GM23248 (cell line): ENCODE data around the gene BEST3. TPM values are rescaled to one million over a fixed set of nuclear protein-coding genes. Genes with fewer than 3 reads are reported as not detected.
A peak's percentile ranks its signal among the peaks of the same experiment; 100 is the strongest.

ENCODE experiments used
- DNase-seq: peaks from one replicate; pipeline ENCODE4 v3.0.0-alpha.2; 2015
- H2AFZ ChIP-seq: fragments of 200-600 bp; sonication (generic); 2 replicates; pipeline ENCODE4 v1.6.1; 2016; ENCODE audit warnings: antibody characterized with exemption
- H3F3A ChIP-seq: fragments of 200-600 bp; sonication (generic); 2 replicates; pipeline ENCODE4 v1.6.1; 2016; ENCODE audit warnings: mild to moderate bottlenecking, antibody characterized with exemption, mixed run types; ENCODE audit not compliant: insufficient read depth
- H3K27ac ChIP-seq: fragments of 200-600 bp; sonication (generic); 2 replicates; pipeline ENCODE4 v1.5.1; 2016; ENCODE audit warnings: mild to moderate bottlenecking
- H3K27me3 ChIP-seq: fragments of 200-600 bp; sonication (generic); replicated peaks from 2 replicates; pipeline ENCODE4 v1.6.1; 2016; ENCODE audit warnings: mild to moderate bottlenecking; ENCODE audit not compliant: insufficient read depth
- H3K36me3 ChIP-seq: fragments of 200-600 bp; sonication (generic); 2 replicates; pipeline ENCODE4 v1.6.1; 2016; ENCODE audit warnings: low read depth, mild to moderate bottlenecking
- H3K4me1 ChIP-seq: fragments of 200-600 bp; sonication (generic); 2 replicates; pipeline ENCODE4 v1.6.1; 2016; ENCODE audit warnings: mild to moderate bottlenecking; ENCODE audit not compliant: insufficient read depth
- H3K4me2 ChIP-seq: fragments of 200-600 bp; sonication (generic); one replicate; pipeline ENCODE4 v1.6.1; 2016; ENCODE audit warnings: mild to moderate bottlenecking; ENCODE audit not compliant: unreplicated experiment
- H3K4me3 ChIP-seq: fragments of 200-600 bp; sonication (generic); 2 replicates; pipeline ENCODE4 v1.5.1; 2016; ENCODE audit warnings: mild to moderate bottlenecking
- H3K79me2 ChIP-seq: fragments of 200-600 bp; sonication (generic); 2 replicates; pipeline ENCODE4 v1.6.1; 2016; ENCODE audit warnings: mild to moderate bottlenecking; ENCODE audit not compliant: insufficient read depth
- H3K9ac ChIP-seq: fragments of 200-600 bp; sonication (generic); 2 replicates; pipeline ENCODE4 v1.6.1; 2016; ENCODE audit warnings: mild to moderate bottlenecking
- H3K9me2 ChIP-seq: fragments of 200-600 bp; sonication (generic); 2 replicates; pipeline ENCODE4 v1.6.1; 2016; ENCODE audit warnings: mixed run types, mild to moderate bottlenecking, moderate library complexity; ENCODE audit not compliant: insufficient read depth
- H3K9me3 ChIP-seq: fragments of 200-600 bp; sonication (generic); one replicate; pipeline ENCODE4 v1.6.1; 2017; ENCODE audit warnings: low read depth
- H4K20me1 ChIP-seq: fragments of 200-600 bp; sonication (generic); 2 replicates; pipeline ENCODE4 v1.6.0; 2016; ENCODE audit not compliant: insufficient read depth
- EZH2 ChIP-seq: fragments of 200-600 bp; sonication (generic); IDR thresholded peaks from 2 replicates; pipeline ENCODE4 v1.6.1; 2018; ENCODE audit warnings: antibody characterized with exemption, mild to moderate bottlenecking; ENCODE audit not compliant: insufficient read depth, poor library complexity, severe bottlenecking
- EZH2phosphoT487 ChIP-seq: fragments of 200-600 bp; sonication (generic); IDR thresholded peaks from 2 replicates; pipeline ENCODE4 v1.6.1; 2018; ENCODE audit warnings: antibody characterized with exemption, moderate library complexity, mild to moderate bottlenecking, low read depth; ENCODE audit not compliant: insufficient read depth
- WGBS, 2 experiments: methylation state at CpG; one replicate each; pipeline ENCODE4 v1.1.6; 2015 to 2017; ENCODE audit warnings: low lambda C conversion rate in 2 of 2, low coverage in 1 of 2; ENCODE audit errors: missing lambda C conversion rate in 2 of 2; 5-methylcytosine and 5-hydroxymethylcytosine counted together
- in situ Hi-C: fragments of 300-500 bp; cut with MboI; formaldehyde crosslinking; loops from 2 replicates; pipeline ENCODE4 v1.15.0; 2020
- polyA plus RNA-seq: library from polyadenylated mRNA; unstranded; fragments of >200 nt; fragmentation: Nextera tagmentation; extraction: Ambion mirVana; gene quantifications from 2 replicates; pipeline ENCODE4 v1.2.1, GENCODE V29; 2016
- total RNA-seq: library from RNA; depleted of rRNA; stranded (reverse); fragments of >200 nt; shearing (Covaris generic); gene quantifications from 2 replicates; pipeline ENCODE4 v1.2.3, GENCODE V29; 2014

The BEST3 gene
- total and polyA plus RNA-seq, 2 experiments from 2014 or later: not detected

GRCh38 chr12:69738351-69739286, 39.5 kb upstream of the BEST3 start, which contains the start of gene RAB3IP:
Gene RAB3IP, plus strand, starts transcription at chr12:69738860. Its CDS starts 16,549 bp downstream, at chr12:69755409.
- Histone ChIP-seq H3K79me2 (no peaks in the 10 kb centered on the region), H3K27me3 (peaks cover 33% of the 10 kb centered on the region), H3K9me3 (no peaks in the 10 kb centered on the region), H3K9ac (peak within 1 kb of the TSS; percentile 31; the same call in 1 of the 2 replicates), H3K4me2 (peak within 1 kb of the TSS; percentile 58), H3K27ac (no peak within 1 kb of the TSS), H4K20me1 (no peaks in the 10 kb centered on the region), H3F3A (no peaks in the 10 kb centered on the region; the same call in 1 of the 2 replicates), H3K9me2 (no peaks in the 10 kb centered on the region), H2AFZ (peak within 1 kb of the TSS; percentile 84), H3K4me1 (no peaks in the 10 kb centered on the region), H3K36me3 (no peaks in the 10 kb centered on the region), H3K4me3 (peak within 1 kb of the TSS; percentile 77)
- WGBS, 2 experiments: 6 to 9% methylated on average over 46 to 78 of the region's 110 CpGs
- DNase-seq: peak; percentile 72
- TF ChIP-seq EZH2phosphoT487: no peak
- TF ChIP-seq EZH2: no peak
- in situ Hi-C loops: no loop called here

- no peaks in the 10 kb centered on the region; the same call in 1 of the 2 replicates for H3K9me2 ChIP-seq
- 50 to 52% methylated on average over 1 of the region's 1 CpG for WGBS, 2 experiments
- H4K20me1 ChIP-seq: no peaks in the 10 kb centered on the region
- no peaks in the 10 kb centered on the region for H3K36me3 ChIP-seq
- no peak overlapping the region for H2AFZ ChIP-seq
- H3F3A ChIP-seq: no peaks in the 10 kb centered on the region
- no peak overlapping the region for H3K4me2 ChIP-seq
- TF ChIP-seq EZH2: no peak
- TF ChIP-seq EZH2phosphoT487: no peak
- DNase-seq: no peak
- no peaks in the 10 kb centered on the region for H3K79me2 ChIP-seq
- no peak overlapping the region for H3K4me3 ChIP-seq
- no peaks in the 10 kb centered on the region for H3K4me1 ChIP-seq
- no peaks in the 10 kb centered on the region for H3K27me3 ChIP-seq
- in situ Hi-C loops: no loop called here
- no peak overlapping the region for H3K9ac ChIP-seq
- H3K9me3 ChIP-seq: no peaks in the 10 kb centered on the region
- no peak overlapping the region for H3K27ac ChIP-seq
These were observed 34.5 kb upstream of the BEST3 start for GRCh38 chr12:69733638-69734037.

- Histone ChIP-seq H3K9me2 (no peaks in the 10 kb centered on the region; the same call in 1 of the 2 replicates), H3K4me3 (no peak overlapping the region), H3K36me3 (no peaks in the 10 kb centered on the region), H3K27me3 (no peaks in the 10 kb centered on the region), H3K9ac (no peak overlapping the region), H3K27ac (no peak overlapping the region), H4K20me1 (no peaks in the 10 kb centered on the region), H3K4me1 (no peaks in the 10 kb centered on the region), H3K79me2 (no peaks in the 10 kb centered on the region), H2AFZ (no peak overlapping the region), H3K4me2 (no peak overlapping the region), H3F3A (no peaks in the 10 kb centered on the region), H3K9me3 (no peaks in the 10 kb centered on the region)
- WGBS, 2 experiments: 61 to 77% methylated on average over 1 of the region's 1 CpG
- DNase-seq: peak; percentile 10
- TF ChIP-seq EZH2phosphoT487 (no peak), EZH2 (no peak)
- in situ Hi-C loops: no loop called here
These were observed 33.0 kb upstream of the BEST3 start for GRCh38 chr12:69732088-69732487.

- Histone ChIP-seq H3K79me2 (no peaks in the 10 kb centered on the region), H3K9me2 (no peaks in the 10 kb centered on the region), H3K4me3 (no peak overlapping the region), H3K36me3 (no peaks in the 10 kb centered on the region), H3K9ac (no peak overlapping the region), H3K4me1 (no peaks in the 10 kb centered on the region), H3K4me2 (no peak overlapping the region), H4K20me1 (no peaks in the 10 kb centered on the region), H3K27me3 (no peaks in the 10 kb centered on the region), H3F3A (no peaks in the 10 kb centered on the region), H3K27ac (no peak overlapping the region), H3K9me3 (no peaks in the 10 kb centered on the region), H2AFZ (peak overlapping the region; percentile 54; the same call in 1 of the 2 replicates)
- DNase-seq: no peak
- 4% methylated on average over 4 of the region's 4 CpGs for WGBS, 2 experiments
- in situ Hi-C loops: no loop called here
- TF ChIP-seq EZH2phosphoT487: no peak
- no peak for TF ChIP-seq EZH2
These were observed 27.8 kb upstream of the BEST3 start for GRCh38 chr12:69726922-69727321.
